SK-N-SH (cell line): Measurements from ENCODE around the gene CDCP2.

Experiments used
- CTCF ChIP-seq: fragments of 200-600 bp; sonication (generic); IDR thresholded peaks from 2 replicates; pipeline ENCODE4 v1.6.1; 2017; ENCODE audit warnings: antibody characterized with exemption, mild to moderate bottlenecking, moderate library complexity
- FOXM1 ChIP-seq: IDR thresholded peaks from 2 replicates; pipeline ENCODE4 v1.4.0; 2012; ENCODE audit warnings: low read depth, mild to moderate bottlenecking

GRCh38 chr1:54165146-54165545 lies 12.3 kb upstream of the CDCP2 start:
- no peak for TF ChIP-seq FOXM1
- no peak for TF ChIP-seq CTCF
